Neuronal stem cell (in vitro differentiated cells): Measurements from ENCODE around the gene FIGNL1.

Source experiments
- DNase-seq: peaks from one replicate; pipeline ENCODE4 v3.0.0-alpha.2; 2013; ENCODE audit warnings: low spot score
- H2AFZ ChIP-seq: one replicate; pipeline ENCODE4 v1.6.1; 2013; ENCODE audit warnings: mild to moderate bottlenecking, low read length, inconsistent platforms
- H2AK5ac ChIP-seq: 2 replicates; pipeline ENCODE4 v1.6.1; 2013; ENCODE audit warnings: low read depth, mild to moderate bottlenecking, inconsistent platforms, low read length, moderate library complexity, mixed read lengths
- H2BK120ac ChIP-seq: 2 replicates; pipeline ENCODE4 v1.6.1; 2013; ENCODE audit warnings: low read depth, mild to moderate bottlenecking, inconsistent platforms, low read length, moderate library complexity, mixed read lengths
- H2BK12ac ChIP-seq: one replicate; pipeline ENCODE4 v1.6.1; 2013; ENCODE audit warnings: low read length, inconsistent platforms
- H2BK15ac ChIP-seq: 2 replicates; pipeline ENCODE4 v1.6.1; 2013; ENCODE audit warnings: mild to moderate bottlenecking, low read length, inconsistent platforms, mixed read lengths
- H2BK5ac ChIP-seq: one replicate; pipeline ENCODE4 v1.6.1; 2013; ENCODE audit warnings: inconsistent platforms, mild to moderate bottlenecking, low read length, moderate library complexity
- H3K14ac ChIP-seq: one replicate; pipeline ENCODE4 v1.6.1; 2013; ENCODE audit warnings: low read length, inconsistent platforms
- H3K18ac ChIP-seq: 2 replicates; pipeline ENCODE4 v1.6.1; 2013; ENCODE audit warnings: low read length, inconsistent platforms
- H3K23ac ChIP-seq: 2 replicates; pipeline ENCODE4 v1.6.1; 2013; ENCODE audit warnings: low read depth, mild to moderate bottlenecking, mixed read lengths, low read length, inconsistent platforms; ENCODE audit not compliant: poor library complexity
- H3K27ac ChIP-seq: replicated peaks from 3 replicates; pipeline ENCODE4 v1.5.1; 2013; ENCODE audit warnings: low read length, inconsistent platforms
- H3K27me3 ChIP-seq, 3 experiments: 2 replicates each; pipeline ENCODE4 v1.6.1; 2013; ENCODE audit warnings: low read length in 3 of 3, mild to moderate bottlenecking in 2 of 3, inconsistent platforms in 1 of 3, low read depth in 1 of 3, mixed read lengths in 1 of 3, moderate library complexity in 1 of 3; ENCODE audit not compliant: control insufficient read depth in 3 of 3, insufficient read depth in 3 of 3
- H3K36me3 ChIP-seq, 2 donors: replicated peaks in 1 of 2; 2 replicates each; pipeline ENCODE4 v1.6.1; 2013; ENCODE audit warnings: low read length in 2 of 2; ENCODE audit not compliant: control insufficient read depth in 2 of 2, insufficient read depth in 2 of 2
- H3K4ac ChIP-seq: 2 replicates; pipeline ENCODE4 v1.6.1; 2013; ENCODE audit warnings: inconsistent platforms, mild to moderate bottlenecking, low read length, moderate library complexity
- H3K4me1 ChIP-seq, 2 donors: 1 replicate in 1 of 2; 2 replicates in 1 of 2; pipeline ENCODE4 v1.6.1; 2013; ENCODE audit warnings: low read length in 2 of 2, low read depth in 1 of 2; ENCODE audit not compliant: control insufficient read depth in 2 of 2, insufficient read depth in 1 of 2
- H3K4me2 ChIP-seq: one replicate; pipeline ENCODE4 v1.6.1; 2013; ENCODE audit warnings: mild to moderate bottlenecking, low read length, inconsistent platforms; ENCODE audit not compliant: insufficient read depth, poor library complexity, severe bottlenecking
- H3K4me3 ChIP-seq, 2 donors: 2 replicates each; pipeline ENCODE4 v1.5.1; 2013; ENCODE audit warnings: low read length in 2 of 2, mild to moderate bottlenecking in 2 of 2, inconsistent platforms in 1 of 2, moderate library complexity in 1 of 2
- H3K79me1 ChIP-seq: one replicate; pipeline ENCODE4 v1.6.1; 2013; ENCODE audit warnings: low read depth, mild to moderate bottlenecking, inconsistent platforms, low read length, moderate library complexity
- H3K9ac ChIP-seq: one replicate; pipeline ENCODE4 v1.6.1; 2013; ENCODE audit warnings: mild to moderate bottlenecking, low read depth, low read length, inconsistent platforms; ENCODE audit not compliant: poor library complexity
- H3K9me3 ChIP-seq, 2 donors: replicated peaks in 1 of 2; 2 replicates each; pipeline versions ENCODE3 to v1.6.1; 2013; ENCODE audit warnings: low read length in 2 of 2, mild to moderate bottlenecking in 2 of 2, inconsistent platforms in 1 of 2, low read depth in 1 of 2, mixed read lengths in 1 of 2, moderate library complexity in 1 of 2; ENCODE audit not compliant: control insufficient read depth in 2 of 2, insufficient read depth in 1 of 2
- H4K8ac ChIP-seq: one replicate; pipeline ENCODE4 v1.6.1; 2013; ENCODE audit warnings: low read depth, mild to moderate bottlenecking, inconsistent platforms, low read length, moderate library complexity
- H4K91ac ChIP-seq: one replicate; pipeline ENCODE4 v1.6.1; 2013; ENCODE audit warnings: low read length, low read depth, mild to moderate bottlenecking, inconsistent platforms; ENCODE audit not compliant: poor library complexity
- WGBS, 2 donors: extraction: QIAGEN DNeasy Blood & Tissue Kit; methylation state at CpG; one replicate each; pipeline ENCODE4 v1.1.7; 2013; ENCODE audit warnings: missing lambda C conversion rate in 2 of 2, mixed read lengths in 1 of 2; ENCODE audit not compliant: insufficient read length in 2 of 2, insufficient replicate concordance in 1 of 2; ENCODE audit errors: extremely low coverage in 2 of 2; 5-methylcytosine and 5-hydroxymethylcytosine counted together

FIGNL1 gene

GRCh38 chr7:50425318-50425717 is 24.8 kb downstream of the FIGNL1 start:
- Histone ChIP-seq H3K4ac (no peak overlapping the region), H3K9me3 (no peaks in the 10 kb centered on the region), H3K18ac (no peak overlapping the region), H2BK5ac (no peak overlapping the region), H3K4me2 (no peak overlapping the region), H2BK12ac (no peak overlapping the region), H3K79me1 (no peaks in the 10 kb centered on the region), H3K27me3 (peaks cover 0 to 2% (median 0%) of the 10 kb centered on the region in 3 experiments), H3K23ac (no peak overlapping the region), H3K9ac (no peak overlapping the region), H2BK15ac (no peak overlapping the region), H3K4me3 (no peak overlapping the region), H3K36me3 (peaks cover 0 to 2% of the 10 kb centered on the region in 2 donors), H3K27ac (no peak overlapping the region), H2BK120ac (no peak overlapping the region), H3K4me1 (peaks cover 0 to 6% of the 10 kb centered on the region in 2 donors), H4K8ac (no peak overlapping the region), H4K91ac (no peak overlapping the region), H2AK5ac (no peak overlapping the region), H2AFZ (no peak overlapping the region), H3K14ac (no peak overlapping the region)
- no peak for DNase-seq
- WGBS, 2 donors: no CpG with 5 or more reads among the region's 6 CpGs

- no peak overlapping the region for H4K91ac ChIP-seq
- no peaks in the 10 kb centered on the region for H3K79me1 ChIP-seq
- no peak overlapping the region for H2BK5ac ChIP-seq
- H2AK5ac ChIP-seq: no peak overlapping the region
- no peak overlapping the region for H4K8ac ChIP-seq
- H2AFZ ChIP-seq: no peak overlapping the region
- no CpG with 5 or more reads among the region's 4 CpGs for WGBS, 2 donors
- H3K36me3 ChIP-seq: peaks cover 0 to 2% of the 10 kb centered on the region in 2 donors
- H3K4me3 ChIP-seq: no peak overlapping the region
- no peak overlapping the region for H2BK15ac ChIP-seq
- no peak overlapping the region for H3K23ac ChIP-seq
- H2BK120ac ChIP-seq: no peak overlapping the region
- H3K9me3 ChIP-seq: no peaks in the 10 kb centered on the region
- no peak overlapping the region for H3K4ac ChIP-seq
- peaks cover 0 to 6% of the 10 kb centered on the region in 2 donors for H3K4me1 ChIP-seq
- H3K18ac ChIP-seq: no peak overlapping the region
- no peak overlapping the region for H3K4me2 ChIP-seq
- DNase-seq: no peak
- no peak overlapping the region for H3K9ac ChIP-seq
- H3K27me3 ChIP-seq: peaks cover 0 to 2% (median 0%) of the 10 kb centered on the region in 3 experiments
- H2BK12ac ChIP-seq: no peak overlapping the region
- no peak overlapping the region for H3K27ac ChIP-seq
- H3K14ac ChIP-seq: no peak overlapping the region
These were observed 26.3 kb downstream of the FIGNL1 start for GRCh38 chr7:50423860-50424259.

GRCh38 chr7:50422858-50423257 is 27.3 kb downstream of the FIGNL1 start:
- no peaks in the 10 kb centered on the region for H3K27me3 ChIP-seq
- WGBS, 2 donors: no CpG with 5 or more reads among the region's 6 CpGs

GRCh38 chr7:50421043-50421442 is 29.1 kb downstream of the FIGNL1 start:
- H3K4me1 ChIP-seq: peaks cover 0 to 4% of the 10 kb centered on the region in 2 donors
- no peaks in the 10 kb centered on the region for H3K36me3 ChIP-seq
- no peak overlapping the region for H2BK15ac ChIP-seq
- H2AFZ ChIP-seq: no peak overlapping the region
- no peak overlapping the region for H3K27ac ChIP-seq
- H3K9me3 ChIP-seq: no peaks in the 10 kb centered on the region
- H3K4ac ChIP-seq: no peak overlapping the region
- no peaks in the 10 kb centered on the region for H3K79me1 ChIP-seq
- H2AK5ac ChIP-seq: no peak overlapping the region
- no peak for DNase-seq
- H3K4me3 ChIP-seq: no peak overlapping the region
- H3K18ac ChIP-seq: no peak overlapping the region
- H3K9ac ChIP-seq: no peak overlapping the region
- no CpG with 5 or more reads among the region's 3 CpGs for WGBS, 2 donors
- no peak overlapping the region for H4K91ac ChIP-seq
- no peak overlapping the region for H4K8ac ChIP-seq
- H2BK12ac ChIP-seq: no peak overlapping the region
- no peak overlapping the region for H3K14ac ChIP-seq
- H3K4me2 ChIP-seq: no peak overlapping the region
- H3K27me3 ChIP-seq: no peaks in the 10 kb centered on the region
- H2BK5ac ChIP-seq: no peak overlapping the region
- no peak overlapping the region for H3K23ac ChIP-seq
- no peak overlapping the region for H2BK120ac ChIP-seq

More at GRCh38 chr7:50422858-50423257, 27.3 kb downstream of the FIGNL1 start:
- no peak overlapping the region for H4K8ac ChIP-seq
- H3K4me3 ChIP-seq: no peak overlapping the region
- H2BK5ac ChIP-seq: no peak overlapping the region
- H2BK12ac ChIP-seq: no peak overlapping the region
- H2AK5ac ChIP-seq: no peak overlapping the region
- no peak overlapping the region for H3K9ac ChIP-seq
- no peak overlapping the region for H4K91ac ChIP-seq
- no peak overlapping the region for H3K18ac ChIP-seq
- no peak overlapping the region for H3K14ac ChIP-seq
- no peaks in the 10 kb centered on the region for H3K36me3 ChIP-seq
- H3K27ac ChIP-seq: no peak overlapping the region
- no peak overlapping the region for H3K4me2 ChIP-seq
- H3K23ac ChIP-seq: no peak overlapping the region
- no peaks in the 10 kb centered on the region for H3K79me1 ChIP-seq
- H3K9me3 ChIP-seq: no peaks in the 10 kb centered on the region
- no peak overlapping the region for H3K4ac ChIP-seq
- no peak overlapping the region for H2BK15ac ChIP-seq
- H2AFZ ChIP-seq: no peak overlapping the region
- H2BK120ac ChIP-seq: no peak overlapping the region
- peaks cover 0 to 4% of the 10 kb centered on the region in 2 donors for H3K4me1 ChIP-seq
- DNase-seq: no peak
